ENCODE results near the gene ROBO1. TPM values are rescaled to one million over a fixed set of nuclear protein-coding genes. Genes with fewer than 3 reads are reported as not detected.

ROBO1 gene
- total and polyA plus RNA-seq, 2 of the 13 experiments (the other 11 are each of a cell fraction or from before 2014, with no cell fraction given): 52.2 to 71.0 TPM

DNA sequence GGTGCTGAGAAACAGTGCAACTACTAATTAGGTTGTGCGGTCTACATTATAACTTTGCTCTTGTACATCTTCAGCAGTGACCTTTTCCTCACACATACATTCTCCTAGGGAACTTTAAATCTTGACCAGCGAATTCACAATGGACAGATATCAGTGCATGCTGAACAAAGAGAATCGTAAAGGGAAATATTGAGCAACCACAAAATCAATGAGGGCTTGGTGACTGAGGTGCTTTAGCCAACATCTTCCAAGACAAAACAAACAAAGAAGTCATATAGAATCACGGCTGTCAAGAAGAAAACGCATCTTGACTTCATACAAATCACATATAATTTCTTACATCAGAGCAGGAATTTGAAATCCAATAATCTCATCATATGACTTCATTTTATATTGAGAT is 1022.0 kb downstream of the ROBO1 start (continued):
- TF ChIP-seq ZNF513 (CRISPR knock-in tag; conservative IDR thresholded peaks at IDR 0.05) (no peak), ZMYM4 (CRISPR knock-in tag; IDR thresholded peaks at IDR 0.05) (peak; percentile 51; the same call in 1 of the 2 replicates), E2F5 (CRISPR knock-in tag; conservative IDR thresholded peaks at IDR 0.05) (no peak), NFYC (CRISPR knock-in tag; IDR thresholded peaks at IDR 0.05) (no peak), MTF2 (CRISPR knock-in tag; IDR thresholded peaks at IDR 0.05; ENCODE audit: borderline replicate concordance) (no peak), THAP7 (CRISPR knock-in tag; IDR thresholded peaks at IDR 0.05) (no peak), ZNF672 (CRISPR knock-in tag; IDR thresholded peaks at IDR 0.05) (no peak), BCL3 (CRISPR knock-in tag; IDR thresholded peaks at IDR 0.05) (no peak), ZNF7 (CRISPR knock-in tag; IDR thresholded peaks at IDR 0.05) (no peak), NCOA1 (CRISPR knock-in tag; IDR thresholded peaks at IDR 0.05) (no peak), NBN (conservative IDR thresholded peaks at IDR 0.05) (no peak), ZNF282 (IDR thresholded peaks at IDR 0.05; ENCODE audit: partially characterized antibody) (no peak)
